OCI-LY3 (cell line): ENCODE measurements around the gene MEF2A.

Source experiments
- H2AFZ ChIP-seq: fragments of 200-600, 300-600 bp; shearing (Covaris generic); 2 replicates; pipeline ENCODE4 v1.6.0; 2014; ENCODE audit warnings: antibody characterized with exemption, low read depth, low read length
- H3K27ac ChIP-seq: fragments of 200-600, 300-600 bp; sonication (generic); 2 replicates; pipeline ENCODE4 v1.5.1; 2014; ENCODE audit warnings: mild to moderate bottlenecking, low read length, moderate library complexity, mixed read lengths
- H3K27me3 ChIP-seq: fragments of 200-600, 300-600 bp; sonication (generic); 2 replicates; pipeline ENCODE4 v1.6.1; 2014; ENCODE audit warnings: low read depth, low read length, mixed read lengths
- H3K36me3 ChIP-seq: fragments of 200-600, 300-600 bp; sonication (generic); replicated peaks from 2 replicates; pipeline ENCODE3; 2014; ENCODE audit warnings: low read depth, low read length, mixed read lengths
- H3K4me1 ChIP-seq: fragments of 300-600, 200-600 bp; sonication (generic); 2 replicates; pipeline ENCODE4 v1.6.1; 2014; ENCODE audit warnings: low read length, mixed read lengths
- H3K4me2 ChIP-seq: fragments of 200-600, 300-600 bp; sonication (generic); 2 replicates; pipeline ENCODE4 v1.6.1; 2014; ENCODE audit warnings: low read length, mixed read lengths
- H3K4me3 ChIP-seq: fragments of 300-600, 200-600 bp; sonication (generic); 2 replicates; pipeline ENCODE4 v1.5.1; 2014; ENCODE audit warnings: antibody characterized with exemption, mild to moderate bottlenecking, low read length, moderate library complexity
- H3K79me2 ChIP-seq: fragments of 300-600, 200-600 bp; shearing (Covaris generic); 2 replicates; pipeline ENCODE4 v1.6.1; 2014; ENCODE audit warnings: mild to moderate bottlenecking, low read length, mixed read lengths
- H3K9ac ChIP-seq: fragments of 300-600, 200-600 bp; shearing (Covaris generic); 2 replicates; pipeline ENCODE4 v1.6.0; 2014; ENCODE audit warnings: mild to moderate bottlenecking, low read length, moderate library complexity
- H3K9me3 ChIP-seq: fragments of 200-600, 300-600 bp; shearing (Covaris generic); 2 replicates; pipeline ENCODE4 v1.6.1; 2014; ENCODE audit warnings: low read length, mixed read lengths; ENCODE audit not compliant: insufficient read depth
- H4K20me1 ChIP-seq: fragments of 200-600, 300-600 bp; sonication (generic); 2 replicates; pipeline ENCODE4 v1.6.1; 2016; ENCODE audit warnings: low read length, mixed read lengths; ENCODE audit not compliant: insufficient read depth
- EZH2phosphoT487 ChIP-seq: fragments of 200-600 bp; shearing (Covaris generic); IDR thresholded peaks from 2 replicates; pipeline ENCODE4 v1.6.1; 2018; ENCODE audit warnings: antibody characterized with exemption, mixed run types, low read depth
- TF ChIP-seq, protein P1 (sequence below): fragments of 200-600, 300-600 bp; sonication (generic); IDR thresholded peaks from 2 replicates; pipeline ENCODE4 v1.5.1; 2014; ENCODE audit warnings: antibody characterized with exemption, low read length, low read depth

The MEF2A gene

DNA sequence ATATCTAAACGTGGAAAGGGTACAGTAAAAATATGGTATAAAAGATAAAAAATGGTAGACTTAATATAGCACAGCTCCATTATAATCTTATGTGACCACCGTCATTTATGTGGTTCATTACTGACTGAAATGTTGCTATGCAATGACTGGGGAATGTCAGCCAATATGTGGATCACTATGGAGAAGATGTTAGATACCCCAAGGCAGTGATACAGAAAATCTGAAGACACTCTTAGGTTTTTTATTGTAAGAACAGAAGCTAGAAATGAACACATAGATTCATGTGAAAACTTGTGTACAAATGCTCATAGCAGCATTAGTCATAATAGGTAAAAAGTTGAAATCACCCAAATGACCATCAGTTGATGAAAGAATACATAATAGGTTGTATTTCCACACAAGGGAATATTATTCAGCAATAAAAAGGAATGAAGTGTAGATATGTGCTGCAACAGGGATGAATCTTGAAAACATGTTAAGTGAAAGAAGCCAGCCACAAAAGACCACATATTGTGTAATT lies 18.4 kb downstream of the MEF2A start:
- no peak overlapping the region for H3K4me2 ChIP-seq
- H3K79me2 ChIP-seq = peaks cover 95% of the 10 kb centered on the region
- peaks cover 14% of the 10 kb centered on the region; the same call in 1 of the 2 replicates for H3K9me3 ChIP-seq
- no peaks in the 10 kb centered on the region for H3K4me1 ChIP-seq
- peaks cover 25% of the 10 kb centered on the region for H3K36me3 ChIP-seq
- no peaks in the 10 kb centered on the region for H3K27me3 ChIP-seq
- TF ChIP-seq EZH2phosphoT487 = no peak
- TF ChIP-seq, protein P1, sequence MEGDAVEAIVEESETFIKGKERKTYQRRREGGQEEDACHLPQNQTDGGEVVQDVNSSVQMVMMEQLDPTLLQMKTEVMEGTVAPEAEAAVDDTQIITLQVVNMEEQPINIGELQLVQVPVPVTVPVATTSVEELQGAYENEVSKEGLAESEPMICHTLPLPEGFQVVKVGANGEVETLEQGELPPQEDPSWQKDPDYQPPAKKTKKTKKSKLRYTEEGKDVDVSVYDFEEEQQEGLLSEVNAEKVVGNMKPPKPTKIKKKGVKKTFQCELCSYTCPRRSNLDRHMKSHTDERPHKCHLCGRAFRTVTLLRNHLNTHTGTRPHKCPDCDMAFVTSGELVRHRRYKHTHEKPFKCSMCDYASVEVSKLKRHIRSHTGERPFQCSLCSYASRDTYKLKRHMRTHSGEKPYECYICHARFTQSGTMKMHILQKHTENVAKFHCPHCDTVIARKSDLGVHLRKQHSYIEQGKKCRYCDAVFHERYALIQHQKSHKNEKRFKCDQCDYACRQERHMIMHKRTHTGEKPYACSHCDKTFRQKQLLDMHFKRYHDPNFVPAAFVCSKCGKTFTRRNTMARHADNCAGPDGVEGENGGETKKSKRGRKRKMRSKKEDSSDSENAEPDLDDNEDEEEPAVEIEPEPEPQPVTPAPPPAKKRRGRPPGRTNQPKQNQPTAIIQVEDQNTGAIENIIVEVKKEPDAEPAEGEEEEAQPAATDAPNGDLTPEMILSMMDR = no peak
- no peak overlapping the region for H3K4me3 ChIP-seq
- no peak overlapping the region for H3K27ac ChIP-seq
- H2AFZ ChIP-seq = no peak overlapping the region
- H4K20me1 ChIP-seq = peaks cover 78% of the 10 kb centered on the region
- H3K9ac ChIP-seq = no peak overlapping the region

DNA sequence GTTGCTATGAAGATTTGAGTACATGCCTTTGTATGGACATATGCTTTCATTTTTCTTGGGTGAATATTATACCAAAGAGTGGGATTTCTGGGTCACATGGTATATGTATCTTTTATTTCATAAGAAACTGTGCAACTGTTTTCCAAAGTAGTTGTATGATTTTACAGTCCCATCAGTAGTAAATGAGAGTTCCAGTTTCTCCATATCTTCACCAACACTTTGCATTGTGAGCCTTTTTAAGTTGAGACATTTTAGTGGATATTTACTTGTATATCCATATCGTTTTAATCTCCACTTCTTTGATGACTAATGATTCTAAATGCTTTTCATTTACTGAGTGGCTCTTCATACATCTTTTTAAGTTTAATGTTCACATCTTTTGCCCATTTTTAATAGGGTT lies 20.3 kb downstream of the MEF2A start:
- H3K36me3 ChIP-seq = peaks cover 25% of the 10 kb centered on the region
- no peak overlapping the region for H3K27ac ChIP-seq
- no peaks in the 10 kb centered on the region for H3K27me3 ChIP-seq
- H3K4me1 ChIP-seq = peaks cover 5% of the 10 kb centered on the region
- no peak overlapping the region for H3K4me3 ChIP-seq
- TF ChIP-seq, protein P1 = no peak
- no peak for TF ChIP-seq EZH2phosphoT487
- peaks cover 78% of the 10 kb centered on the region for H4K20me1 ChIP-seq
- peaks cover 14% of the 10 kb centered on the region; the same call in 1 of the 2 replicates for H3K9me3 ChIP-seq
- no peak overlapping the region for H3K9ac ChIP-seq
- no peak overlapping the region for H2AFZ ChIP-seq
- no peak overlapping the region for H3K4me2 ChIP-seq
- peaks cover 94% of the 10 kb centered on the region for H3K79me2 ChIP-seq

GRCh38 chr15:99589801-99590200 lies 24.0 kb downstream of the MEF2A start:
- Histone ChIP-seq H3K4me1 (peaks cover 10% of the 10 kb centered on the region), H3K27ac (no peak overlapping the region), H3K4me3 (no peak overlapping the region), H3K4me2 (no peak overlapping the region), H3K79me2 (peaks cover 95% of the 10 kb centered on the region), H4K20me1 (peaks cover 80% of the 10 kb centered on the region), H3K9ac (no peak overlapping the region), H3K9me3 (peaks cover 14% of the 10 kb centered on the region; the same call in 1 of the 2 replicates), H2AFZ (no peak overlapping the region), H3K36me3 (peaks cover 23% of the 10 kb centered on the region), H3K27me3 (no peaks in the 10 kb centered on the region)
- TF ChIP-seq EZH2phosphoT487 = no peak
- TF ChIP-seq, protein P1 = no peak

GRCh38 chr15:99590913-99591646 lies 25.3 kb downstream of the MEF2A start:
- H3K4me3 ChIP-seq = no peak overlapping the region
- no peak overlapping the region for H3K4me2 ChIP-seq
- H3K9me3 ChIP-seq = peaks cover 7% of the 10 kb centered on the region; the same call in 1 of the 2 replicates
- H3K4me1 ChIP-seq = peaks cover 10% of the 10 kb centered on the region
- H2AFZ ChIP-seq = no peak overlapping the region
- H3K79me2 ChIP-seq = peaks cover 95% of the 10 kb centered on the region
- H4K20me1 ChIP-seq = peaks cover 86% of the 10 kb centered on the region
- H3K27ac ChIP-seq = no peak overlapping the region
- no peak for TF ChIP-seq EZH2phosphoT487
- TF ChIP-seq, protein P1 = no peak
- no peak overlapping the region for H3K9ac ChIP-seq
- no peaks in the 10 kb centered on the region for H3K27me3 ChIP-seq
- H3K36me3 ChIP-seq = peaks cover 15% of the 10 kb centered on the region
